NCI-H69 (cell line): ENCODE results near the gene NMNAT2.
A peak's percentile ranks its signal among the peaks of the same experiment; 100 is the strongest.

Experiments
- DNase-seq: peaks from one replicate; lab custom pipeline; 2025; lab: John Stamatoyannopoulos, UW

Gene NMNAT2

GRCh38 chr1:183315991-183316758 is 102.0 kb downstream of the NMNAT2 start:
- DNase-seq: no peak

DNA sequence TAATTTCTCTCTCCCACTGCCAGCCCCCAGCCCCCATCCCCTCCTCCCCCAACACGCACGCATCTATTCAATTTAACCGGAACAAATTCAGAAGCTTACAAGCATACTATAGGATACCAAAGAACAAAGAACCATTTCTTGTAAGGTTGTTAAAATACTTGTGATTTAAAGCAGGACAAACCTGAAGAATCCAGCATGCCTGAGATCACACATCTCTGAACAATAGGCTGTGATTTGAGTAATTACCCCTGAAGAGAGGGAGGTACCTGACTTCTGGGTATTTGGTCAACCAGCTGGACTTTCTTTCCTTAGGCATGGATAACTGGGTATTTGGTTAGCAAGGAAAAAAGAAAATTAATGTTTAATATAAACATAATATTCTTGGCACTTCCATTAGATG is 105.1 kb downstream of the NMNAT2 start:
- DNase-seq: peak; percentile 66

DNA sequence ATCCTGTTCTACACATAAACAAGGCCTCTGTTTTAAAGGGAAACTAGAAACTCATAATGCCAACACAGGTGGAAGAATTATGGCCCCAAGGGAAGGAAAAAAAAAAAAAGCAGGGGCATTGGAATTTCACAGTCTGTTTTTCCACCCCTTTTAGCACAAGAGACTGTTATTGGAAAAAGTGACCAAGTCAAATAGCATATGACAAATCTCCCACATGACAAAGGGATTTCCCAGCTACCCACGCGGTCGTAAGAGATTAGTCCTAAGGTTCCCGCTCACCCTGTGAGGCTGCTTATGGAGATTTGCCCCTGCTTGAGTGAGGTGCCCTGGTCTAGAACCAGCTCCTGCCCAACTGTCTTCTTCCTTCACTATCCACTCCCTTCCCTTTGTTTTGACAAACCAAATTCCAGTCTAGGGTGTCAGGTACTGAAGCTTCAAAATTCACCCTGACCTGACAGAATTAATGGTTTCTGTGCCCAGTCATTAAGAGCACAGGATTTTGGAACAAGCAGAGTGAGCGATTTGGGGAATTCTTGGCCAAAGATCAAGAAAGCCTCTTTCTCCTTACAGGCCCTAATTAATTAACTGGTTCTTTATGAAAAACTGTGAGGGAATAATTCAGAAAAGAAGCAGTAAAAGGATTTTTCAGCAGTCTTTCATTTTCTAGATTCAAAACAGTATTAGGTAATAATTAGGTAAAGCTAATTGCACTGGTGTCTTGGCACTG is 107.3 kb downstream of the NMNAT2 start:
- no peak for DNase-seq

- DNase-seq: no peak
Measured at GRCh38 chr1:183308719-183309118, 109.5 kb downstream of the NMNAT2 start.

DNA sequence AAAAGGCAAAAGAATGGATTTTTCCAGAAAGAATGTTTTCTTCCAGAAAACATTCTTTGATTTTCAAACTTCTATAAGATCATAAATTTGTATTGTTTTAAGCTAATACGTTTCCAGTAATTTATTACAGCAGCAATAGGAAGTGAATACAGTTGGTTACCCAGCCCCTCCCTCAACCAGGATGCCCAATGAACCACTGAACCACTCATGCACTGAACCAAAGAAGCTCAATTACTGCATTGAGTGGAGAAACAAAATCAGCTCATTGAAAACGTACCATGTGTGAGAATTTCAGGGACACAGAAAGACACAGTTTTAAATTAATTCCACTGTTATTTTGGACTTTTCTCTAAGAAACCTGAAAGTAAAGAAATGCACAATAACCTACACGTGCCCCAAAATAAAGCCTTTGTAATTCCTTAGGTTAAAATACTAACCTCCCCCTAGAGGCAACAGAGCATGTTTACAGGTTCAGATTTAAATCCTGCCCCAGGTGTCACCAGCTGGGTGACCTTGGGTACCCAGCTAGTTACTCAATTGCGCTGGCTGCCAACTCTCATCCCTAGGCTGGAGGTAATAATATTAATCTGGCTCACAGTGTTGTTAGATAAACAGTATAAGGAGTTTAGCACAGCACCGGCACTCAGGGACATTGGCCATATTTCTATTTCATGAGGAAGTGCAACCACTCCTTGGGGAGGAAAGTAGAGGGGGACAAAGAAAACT is 111.7 kb downstream of the NMNAT2 start:
- DNase-seq: peak; percentile 83

DNA sequence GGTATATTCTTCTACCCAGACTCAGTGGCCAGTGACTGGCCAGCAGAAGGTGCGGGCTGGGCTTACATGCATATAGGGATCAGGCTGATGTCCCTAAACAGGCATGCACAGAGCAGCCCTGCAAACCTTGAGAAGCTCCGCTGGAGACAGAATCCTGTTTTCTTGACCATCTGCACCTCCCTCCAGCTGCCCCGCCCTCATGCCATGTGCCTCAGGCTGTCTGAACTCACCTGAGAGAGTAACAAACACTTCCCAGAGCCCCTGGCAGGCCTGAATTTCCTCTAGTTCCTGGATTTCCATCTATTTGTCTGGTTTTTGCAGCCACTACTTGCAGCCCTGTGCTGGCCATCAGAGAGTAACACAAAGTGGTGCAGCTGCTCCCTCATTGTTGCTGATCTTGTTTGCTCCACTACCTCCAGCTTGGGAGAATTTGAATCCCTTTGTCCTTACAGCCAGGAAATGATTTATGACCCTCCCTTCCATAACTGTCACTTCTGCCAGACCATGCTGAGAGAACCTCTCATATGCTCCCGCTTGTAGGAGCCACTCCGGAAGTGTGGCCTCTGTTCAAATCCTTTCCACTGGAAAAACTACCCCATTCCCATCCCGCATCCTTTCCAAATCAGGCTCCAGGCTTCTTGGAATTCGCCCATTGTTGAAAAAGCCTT is 113.6 kb downstream of the NMNAT2 start:
- peak; percentile 99 for DNase-seq

DNA sequence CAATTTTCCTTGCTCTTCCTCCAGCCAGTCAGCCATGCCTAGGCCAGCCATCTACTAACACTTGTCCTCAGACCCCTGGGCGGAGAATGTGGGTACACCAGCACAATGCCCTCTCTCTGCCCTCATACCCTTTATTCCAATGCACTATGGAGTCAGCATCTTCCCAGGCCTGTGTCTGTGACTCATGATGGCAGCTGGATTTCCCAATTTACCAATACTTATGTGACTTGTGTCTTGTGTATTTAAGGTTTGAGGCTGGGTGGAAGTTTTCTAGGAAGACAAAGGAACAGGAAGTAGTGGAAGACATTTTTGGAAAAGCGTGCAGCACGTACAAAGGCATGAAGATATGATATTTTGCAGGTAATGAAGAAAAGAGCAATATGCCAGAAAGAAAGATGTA is 114.3 kb downstream of the NMNAT2 start:
- peak; percentile 56 for DNase-seq

GRCh38 chr1:183303323-183303645 is 114.9 kb downstream of the NMNAT2 start:
- DNase-seq: peak; percentile 69

GRCh38 chr1:183302452-183303322 is 115.5 kb downstream of the NMNAT2 start:
- DNase-seq: peak; percentile 74

DNA sequence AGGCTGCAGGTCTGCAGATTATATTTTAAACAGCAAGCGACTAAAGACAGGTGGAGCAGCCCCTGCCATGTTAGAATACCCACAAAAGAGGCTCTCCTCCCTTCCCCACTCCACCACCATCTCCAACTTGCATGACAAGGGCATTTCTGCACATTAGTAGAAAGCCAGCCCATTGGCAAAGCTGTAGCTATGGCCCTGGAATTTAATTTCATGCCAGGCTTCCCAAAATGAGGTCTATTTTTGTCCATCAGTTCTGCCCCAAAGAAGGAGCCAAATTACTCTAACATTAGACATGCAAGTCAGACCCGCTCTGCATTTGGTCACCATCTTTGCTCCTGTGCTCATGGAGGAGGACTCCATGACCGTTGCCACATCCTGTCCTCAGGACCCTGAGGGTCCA is 116.9 kb downstream of the NMNAT2 start:
- peak; percentile 61 for DNase-seq

- no peak for DNase-seq
Measured at GRCh38 chr1:183300828-183301227, 117.4 kb downstream of the NMNAT2 start.

DNA sequence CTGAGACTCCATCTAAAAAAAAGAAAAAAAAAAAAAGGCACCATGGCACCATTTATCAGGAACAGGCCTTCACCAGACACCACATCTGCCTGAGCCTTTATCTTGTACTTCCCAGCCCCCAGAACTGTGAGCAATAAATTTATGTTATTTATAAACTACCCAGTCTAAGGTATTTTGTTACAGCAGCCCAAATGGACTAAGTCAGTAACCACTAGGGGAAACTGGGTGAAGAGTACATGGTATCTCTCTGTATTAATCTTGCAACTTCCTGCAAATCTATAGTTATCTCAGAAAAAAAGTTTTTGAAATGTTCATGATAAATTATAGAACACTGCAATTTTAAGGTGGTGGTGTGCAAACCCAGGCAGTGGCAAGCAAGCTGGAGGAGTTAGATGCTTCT is 117.8 kb downstream of the NMNAT2 start:
- DNase-seq: no peak

DNA sequence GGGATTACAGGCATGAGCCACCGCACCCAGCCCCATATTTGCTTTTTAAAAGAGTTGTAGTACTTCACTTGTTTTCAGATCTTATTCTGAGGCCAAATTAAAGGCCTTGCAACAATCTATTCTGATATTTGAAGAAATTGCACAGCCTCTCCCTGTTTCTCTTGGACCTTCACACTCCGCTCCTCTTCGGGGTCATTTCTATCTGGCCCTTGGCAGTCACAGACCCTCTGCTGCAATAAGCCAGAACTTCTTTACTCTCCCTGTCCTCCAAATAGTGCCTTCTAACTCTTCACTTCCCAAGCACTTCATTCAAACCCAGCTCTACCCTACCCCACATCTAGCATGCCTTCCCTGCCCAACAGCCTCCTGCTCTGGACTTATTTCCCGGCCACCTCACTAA is 121.4 kb downstream of the NMNAT2 start:
- DNase-seq: no peak

DNA sequence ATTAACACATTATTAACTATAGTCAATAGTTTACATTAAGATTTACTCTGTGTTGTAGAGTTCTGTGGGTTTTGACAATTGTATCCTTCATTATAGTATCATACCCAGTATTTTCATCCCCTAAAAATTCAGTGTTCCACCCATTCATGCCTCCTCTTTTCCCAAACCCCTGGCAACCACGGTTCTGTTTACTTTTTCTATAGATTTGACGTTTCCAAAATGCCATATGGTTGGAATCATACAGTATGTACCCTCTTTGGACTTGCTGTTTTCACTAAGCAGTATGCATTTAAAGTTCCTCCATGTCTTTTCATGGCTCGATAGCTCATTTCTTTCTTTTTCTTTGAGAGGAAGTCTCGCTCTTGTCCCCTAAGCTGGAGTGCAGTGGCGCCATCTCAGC is 122.7 kb downstream of the NMNAT2 start:
- no peak for DNase-seq

DNA sequence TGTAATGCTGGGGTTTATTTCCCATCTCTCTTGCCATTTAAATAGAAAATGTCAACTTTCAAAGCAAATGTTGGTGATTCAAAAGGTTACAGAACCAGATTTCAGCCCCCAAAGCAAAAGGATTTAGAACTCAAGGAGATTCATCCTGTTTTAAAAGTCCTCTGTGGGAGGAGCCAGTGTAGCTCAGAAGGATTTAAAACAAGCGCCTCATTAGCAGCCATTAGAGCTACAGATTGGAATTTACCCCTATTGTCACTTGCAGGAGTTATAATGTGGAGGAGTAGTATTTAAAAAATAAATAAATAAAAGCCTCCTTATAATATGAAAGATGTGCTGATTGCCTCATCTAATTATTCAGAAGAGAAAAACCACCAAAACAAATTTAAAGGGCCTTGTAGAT is 124.3 kb downstream of the NMNAT2 start:
- DNase-seq: no peak

- DNase-seq: no peak
Measured at GRCh38 chr1:183293241-183293640, 124.9 kb downstream of the NMNAT2 start.

- peak; percentile 75 for DNase-seq
Measured at GRCh38 chr1:183291802-183292514, 126.2 kb downstream of the NMNAT2 start.

- DNase-seq: no peak
Measured at GRCh38 chr1:183291216-183291762, 126.9 kb downstream of the NMNAT2 start.

- DNase-seq: no peak
Measured at GRCh38 chr1:183290628-183291027, 127.6 kb downstream of the NMNAT2 start.

DNA sequence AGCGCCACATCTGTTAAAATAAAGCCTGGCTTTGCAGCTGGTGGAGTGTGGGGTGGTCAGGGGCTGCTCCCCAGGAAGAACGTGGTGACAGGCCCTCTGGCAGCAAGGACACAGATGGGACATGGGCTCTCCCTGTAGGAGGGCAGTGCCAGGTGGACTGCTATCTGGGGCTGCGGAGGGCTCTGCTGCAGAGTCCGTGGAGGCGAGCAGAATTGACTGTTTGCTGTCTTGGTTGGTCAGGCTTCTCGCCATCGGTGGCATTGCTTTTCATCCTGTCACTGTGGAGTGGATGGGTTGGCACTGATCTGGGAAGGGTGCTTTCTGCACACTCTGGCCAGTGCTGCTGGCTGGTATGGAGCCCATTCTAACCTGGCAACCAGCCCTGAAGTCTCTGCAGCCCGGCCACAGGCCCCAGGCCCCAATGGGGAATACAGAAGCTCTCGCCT is 129.1 kb downstream of the NMNAT2 start:
- peak; percentile 59 for DNase-seq
